ENCODE measurements around the gene CHIC1.

DNA sequence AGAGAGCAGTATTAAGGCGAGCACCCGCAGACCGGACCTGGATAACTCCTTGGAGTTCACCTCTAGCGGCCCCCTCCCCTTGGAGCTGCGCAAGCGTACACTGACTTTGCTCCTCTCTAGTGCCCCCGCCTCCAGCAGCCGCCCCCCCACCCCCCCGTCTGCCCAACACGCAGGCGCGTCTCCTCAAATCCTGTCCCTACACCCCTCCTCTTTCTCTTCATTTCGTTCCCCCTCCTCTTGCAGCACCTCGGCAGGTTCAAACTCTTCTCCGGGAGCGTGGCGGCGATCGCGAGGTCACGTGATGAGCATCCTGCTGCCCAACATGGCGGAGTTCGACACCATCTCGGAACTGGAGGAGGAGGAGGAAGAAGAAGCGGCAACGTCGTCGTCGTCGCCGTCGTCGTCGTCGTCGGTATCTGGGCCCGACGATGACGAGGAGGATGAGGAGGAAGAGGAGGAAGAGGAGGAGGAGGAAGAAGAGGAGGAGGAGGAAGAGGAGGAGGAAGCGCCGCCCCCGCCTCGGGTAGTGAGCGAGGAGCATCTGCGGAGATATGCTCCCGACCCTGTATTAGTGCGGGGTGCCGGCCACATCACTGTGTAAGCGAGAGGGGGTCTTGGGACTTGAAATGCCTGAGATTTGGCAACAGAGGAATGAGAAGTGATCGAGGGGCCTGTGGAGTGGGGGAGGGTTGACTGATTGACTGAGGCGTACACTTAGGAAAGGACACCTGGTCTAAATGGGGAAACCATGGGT, at the start of gene CHIC1:
- no peak for TF ChIP-seq EZH2 (IDR thresholded peaks at IDR 0.05; ENCODE audit: low read length)
- TF ChIP-seq, protein P1, sequence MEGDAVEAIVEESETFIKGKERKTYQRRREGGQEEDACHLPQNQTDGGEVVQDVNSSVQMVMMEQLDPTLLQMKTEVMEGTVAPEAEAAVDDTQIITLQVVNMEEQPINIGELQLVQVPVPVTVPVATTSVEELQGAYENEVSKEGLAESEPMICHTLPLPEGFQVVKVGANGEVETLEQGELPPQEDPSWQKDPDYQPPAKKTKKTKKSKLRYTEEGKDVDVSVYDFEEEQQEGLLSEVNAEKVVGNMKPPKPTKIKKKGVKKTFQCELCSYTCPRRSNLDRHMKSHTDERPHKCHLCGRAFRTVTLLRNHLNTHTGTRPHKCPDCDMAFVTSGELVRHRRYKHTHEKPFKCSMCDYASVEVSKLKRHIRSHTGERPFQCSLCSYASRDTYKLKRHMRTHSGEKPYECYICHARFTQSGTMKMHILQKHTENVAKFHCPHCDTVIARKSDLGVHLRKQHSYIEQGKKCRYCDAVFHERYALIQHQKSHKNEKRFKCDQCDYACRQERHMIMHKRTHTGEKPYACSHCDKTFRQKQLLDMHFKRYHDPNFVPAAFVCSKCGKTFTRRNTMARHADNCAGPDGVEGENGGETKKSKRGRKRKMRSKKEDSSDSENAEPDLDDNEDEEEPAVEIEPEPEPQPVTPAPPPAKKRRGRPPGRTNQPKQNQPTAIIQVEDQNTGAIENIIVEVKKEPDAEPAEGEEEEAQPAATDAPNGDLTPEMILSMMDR (optimal IDR thresholded peaks at IDR 0.05 in 1 of 3, IDR thresholded peaks at IDR 0.05 in 1 of 3, conservative IDR thresholded peaks at IDR 0.05 in 1 of 3; ENCODE audit: extremely low read depth in 1 of 3, insufficient read depth in 2 of 3, low read length in 3 of 3) = no peak
